Stomach (tissue), 9 donors: Measurements from ENCODE around the gene GNB5. TPM values are rescaled to one million over a fixed set of nuclear protein-coding genes. Genes with fewer than 3 reads are reported as not detected.
A peak's percentile ranks its signal among the peaks of the same experiment; 100 is the strongest.

Experiments
- DNase-seq, 2 donors: peaks; one replicate each; pipeline versions ENCODE4 v3.0.0 to v3.0.0-alpha.2; 2013 to 2019
- H3K27ac ChIP-seq, 5 donors: fragments of 200-600 bp in 4 of 5; sonication (generic) in 4 of 5; one replicate each; pipeline ENCODE4 v1.5.1; 2013 to 2019; ENCODE audit warnings: mild to moderate bottlenecking in 1 of 5, moderate library complexity in 1 of 5
- H3K27me3 ChIP-seq, 3 donors: fragments of 200-600 bp; sonication (generic); one replicate each; pipeline ENCODE4 v1.5.1; 2017 to 2019; ENCODE audit warnings: mixed run types in 1 of 3
- H3K36me3 ChIP-seq, 4 donors: fragments of 200-600 bp; sonication (generic); 1 replicate in 3 of 4; 2 replicates in 1 of 4; pipeline ENCODE4 v1.5.1; 2016 to 2019
- H3K4me1 ChIP-seq, 4 donors: fragments of 200-600 bp; sonication (generic); one replicate each; pipeline ENCODE4 v1.5.1; 2016 to 2019
- H3K4me3 ChIP-seq, 4 donors: fragments of 200-600 bp; sonication (generic) in 3 of 4; one replicate each; pipeline ENCODE4 v1.5.1; 2016 to 2019; ENCODE audit warnings: mild to moderate bottlenecking in 1 of 4
- H3K9me3 ChIP-seq, 4 donors: fragments of 200-600 bp; sonication (generic); one replicate each; pipeline ENCODE4 v1.5.1; 2016 to 2019
- EP300 ChIP-seq: sonication (generic); formaldehyde crosslinking; IDR thresholded peaks from one replicate; pipeline ENCODE4 v1.6.1; 2017; ENCODE audit warnings: antibody characterized with exemption
- POLR2A ChIP-seq, 4 donors: fragments of 450-650 bp; IDR thresholded peaks; one replicate each; pipeline ENCODE4 v1.6.1; 2016; ENCODE audit warnings: antibody characterized with exemption in 4 of 4, control low read depth in 2 of 4, mild to moderate bottlenecking in 1 of 4, moderate library complexity in 1 of 4
- POLR2AphosphoS5 ChIP-seq, 3 donors: sonication (generic); formaldehyde crosslinking; IDR thresholded peaks; one replicate each; pipeline ENCODE4 v1.6.1; 2016; ENCODE audit warnings: antibody characterized with exemption in 3 of 3
- WGBS, 5 donors: extraction: QIAGEN DNeasy Blood & Tissue Kit in 3 of 5; methylation state at CpG; one replicate each; pipeline versions ENCODE4 v1.1.5 to v1.1.7; 2013 to 2018; 5-methylcytosine and 5-hydroxymethylcytosine counted together
- intact Hi-C: fragments of 100-400 bp; cut with DNase I; formaldehyde crosslinking; loops from one replicate; pipeline ENCODE4 v1.15.1; 2023; ENCODE audit warnings: low total_unique reads
- polyA plus RNA-seq, 3 donors: library from polyadenylated mRNA; stranded (reverse); fragments of 200-250 nt; gene quantifications; one replicate each; pipeline ENCODE4 v1.2.3, GENCODE V29; 2013
- total RNA-seq, 5 donors: library from RNA; depleted of rRNA; stranded (reverse); fragments of >200 nt; gene quantifications; one replicate each; pipeline versions ENCODE4 v1.1.0 to v1.2.3, GENCODE V29; 2014 to 2016
- TF ChIP-seq, protein P1 (sequence below), 7 experiments: fragments of 450-650 bp in 4 of 7; fragments of 200-600 bp in 3 of 7; sonication (generic) in 3 of 7; IDR thresholded peaks; one replicate each; pipeline ENCODE4 v1.5.1; 2016 to 2019; ENCODE audit warnings: antibody characterized with exemption in 7 of 7, control low read depth in 2 of 7, mild to moderate bottlenecking in 1 of 7
- donor health status: healthy with polysubstance abuse.
- donor health status: Bipolar disorder and iron deficiency.
- donor health status: healthy.

The GNB5 gene
- total and polyA plus RNA-seq, 8 donors = 6.4 to 291 (median 12.7) TPM

DNA sequence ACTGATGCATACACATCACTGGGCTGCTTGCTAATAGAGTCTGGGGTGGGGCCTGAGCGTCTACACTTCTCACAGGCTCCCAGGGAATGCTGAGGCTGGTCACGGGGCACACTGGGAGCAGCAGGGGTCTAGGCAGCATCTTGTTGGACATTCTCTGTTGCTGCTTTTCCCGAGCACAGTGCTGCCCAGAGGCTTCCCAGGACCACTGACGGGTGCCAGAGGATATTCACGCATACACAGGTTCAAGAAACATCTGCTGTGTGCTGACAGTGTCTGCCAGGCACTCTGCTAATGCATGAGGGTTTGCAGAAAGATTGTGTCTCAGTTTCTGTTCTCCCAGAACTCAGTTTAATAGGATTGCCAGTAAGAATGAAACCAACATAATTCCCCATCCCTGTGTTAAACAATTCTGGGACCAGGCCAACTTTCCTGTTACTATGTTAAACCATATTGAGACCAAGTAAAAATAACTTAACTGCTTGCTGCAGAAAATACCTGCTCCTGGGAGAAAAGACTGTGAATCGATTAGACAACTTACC is 54.7 kb downstream of the GNB5 start:
- Histone ChIP-seq H3K27ac (no peak overlapping the region), H3K4me1 (peaks cover 17 to 30% (median 21%) of the 10 kb centered on the region in 4 donors), H3K4me3 (no peak overlapping the region), H3K9me3 (no peaks in the 10 kb centered on the region), H3K27me3 (no peaks in the 10 kb centered on the region), H3K36me3 (peaks cover 0 to 50% (median 33%) of the 10 kb centered on the region in 4 donors)
- TF ChIP-seq POLR2AphosphoS5 (IDR thresholded peaks at IDR 0.05) (no peak), POLR2A (IDR thresholded peaks at IDR 0.05) (no peak), EP300 (no peak)
- TF ChIP-seq, protein P1, sequence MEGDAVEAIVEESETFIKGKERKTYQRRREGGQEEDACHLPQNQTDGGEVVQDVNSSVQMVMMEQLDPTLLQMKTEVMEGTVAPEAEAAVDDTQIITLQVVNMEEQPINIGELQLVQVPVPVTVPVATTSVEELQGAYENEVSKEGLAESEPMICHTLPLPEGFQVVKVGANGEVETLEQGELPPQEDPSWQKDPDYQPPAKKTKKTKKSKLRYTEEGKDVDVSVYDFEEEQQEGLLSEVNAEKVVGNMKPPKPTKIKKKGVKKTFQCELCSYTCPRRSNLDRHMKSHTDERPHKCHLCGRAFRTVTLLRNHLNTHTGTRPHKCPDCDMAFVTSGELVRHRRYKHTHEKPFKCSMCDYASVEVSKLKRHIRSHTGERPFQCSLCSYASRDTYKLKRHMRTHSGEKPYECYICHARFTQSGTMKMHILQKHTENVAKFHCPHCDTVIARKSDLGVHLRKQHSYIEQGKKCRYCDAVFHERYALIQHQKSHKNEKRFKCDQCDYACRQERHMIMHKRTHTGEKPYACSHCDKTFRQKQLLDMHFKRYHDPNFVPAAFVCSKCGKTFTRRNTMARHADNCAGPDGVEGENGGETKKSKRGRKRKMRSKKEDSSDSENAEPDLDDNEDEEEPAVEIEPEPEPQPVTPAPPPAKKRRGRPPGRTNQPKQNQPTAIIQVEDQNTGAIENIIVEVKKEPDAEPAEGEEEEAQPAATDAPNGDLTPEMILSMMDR (IDR thresholded peaks at IDR 0.05) = no peak
- intact Hi-C loops = no loop called here
- 57 to 85% (median 72%) methylated on average over 5 to 6 of the region's 6 CpGs for WGBS, 5 donors
- DNase-seq = peak in 1 of 2 donors; percentile 40

DNA sequence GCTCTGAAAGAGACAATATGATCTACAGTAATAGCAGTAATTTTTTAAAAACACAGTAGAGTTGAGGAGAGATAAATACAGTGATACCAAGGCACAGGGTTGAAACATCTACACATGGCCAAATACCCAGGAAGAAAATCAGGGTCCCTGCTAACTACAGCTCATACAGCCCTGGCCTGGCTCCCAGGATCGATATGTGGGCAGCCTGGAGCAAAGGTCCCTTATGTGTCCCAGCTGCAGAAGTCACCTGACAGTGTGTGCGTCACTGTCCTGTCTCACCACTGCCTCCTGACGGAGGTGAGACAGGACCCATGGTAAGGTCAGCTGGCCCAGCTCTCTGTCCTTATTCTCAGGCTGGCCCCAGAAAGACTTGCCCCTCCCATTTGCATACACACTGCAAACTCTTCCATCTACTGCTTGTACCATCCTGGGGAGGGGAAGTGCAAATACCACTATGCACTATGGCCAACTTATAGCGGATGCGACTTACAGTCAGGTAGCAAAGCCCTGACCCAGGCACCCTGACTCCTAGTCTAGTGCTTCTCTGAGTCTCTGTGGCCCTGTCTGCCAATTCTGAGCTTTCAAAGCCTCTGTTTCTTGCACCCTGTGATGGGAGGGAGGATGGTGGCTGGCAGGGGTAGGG is 56.6 kb downstream of the GNB5 start:
- Histone ChIP-seq H3K27ac (no peak overlapping the region), H3K9me3 (no peaks in the 10 kb centered on the region), H3K4me1 (peaks cover 17 to 30% (median 21%) of the 10 kb centered on the region in 4 donors), H3K36me3 (peaks cover 0 to 54% (median 32%) of the 10 kb centered on the region in 4 donors), H3K4me3 (no peak overlapping the region), H3K27me3 (no peaks in the 10 kb centered on the region)
- TF ChIP-seq EP300 (no peak), POLR2A (IDR thresholded peaks at IDR 0.05) (no peak), POLR2AphosphoS5 (IDR thresholded peaks at IDR 0.05) (no peak)
- TF ChIP-seq, protein P1 (IDR thresholded peaks at IDR 0.05) = no peak
- WGBS, 5 donors = 84 to 93% (median 87%) methylated on average over 4 to 5 of the region's 5 CpGs
- intact Hi-C loops = no loop called here
- DNase-seq = no peak

DNA sequence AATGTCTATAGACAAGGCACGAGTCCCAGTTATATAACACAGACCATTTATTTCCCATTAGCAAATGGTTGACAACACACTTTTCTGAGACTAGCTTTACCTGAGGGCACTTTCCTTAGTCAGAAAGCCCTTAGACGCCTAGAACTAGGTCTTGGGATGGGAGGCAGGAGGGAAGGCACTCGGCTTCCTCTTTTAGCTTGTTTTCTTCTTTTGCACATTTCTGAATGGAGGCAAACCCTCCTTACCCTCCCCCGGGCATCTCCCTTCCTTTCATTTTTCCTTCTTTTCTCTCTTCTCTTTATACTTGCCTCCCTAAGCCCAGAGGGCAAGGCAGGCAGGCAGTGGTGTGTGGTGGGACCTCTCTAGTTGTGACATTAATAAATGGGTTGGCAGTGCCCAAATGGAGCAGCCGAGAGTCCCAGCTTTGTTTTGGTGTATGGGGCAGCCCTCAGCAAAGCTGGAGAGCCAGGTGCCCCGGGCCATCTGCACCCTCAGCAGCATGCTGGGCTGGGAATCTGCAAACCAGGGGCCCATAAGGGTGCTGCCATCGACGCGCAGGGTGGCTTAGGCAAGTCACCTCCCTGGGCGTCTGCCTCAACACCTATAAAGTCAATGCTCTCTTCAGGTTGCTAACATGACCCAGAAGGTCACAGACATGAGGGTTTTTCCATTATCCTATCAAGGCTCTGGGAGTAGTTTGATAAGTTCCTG is 57.5 kb downstream of the GNB5 start:
- no peak overlapping the region for H3K27ac ChIP-seq
- intact Hi-C loops = no loop called here
- H3K27me3 ChIP-seq = no peaks in the 10 kb centered on the region
- no peak overlapping the region for H3K4me3 ChIP-seq
- TF ChIP-seq, protein P1 (IDR thresholded peaks at IDR 0.05) = no peak
- WGBS, 5 donors = 83 to 91% (median 86%) methylated on average over 10 of the region's 10 CpGs
- H3K9me3 ChIP-seq = no peaks in the 10 kb centered on the region
- no peak for DNase-seq
- H3K4me1 ChIP-seq = peaks cover 17 to 30% (median 21%) of the 10 kb centered on the region in 4 donors
- H3K36me3 ChIP-seq = peaks cover 0 to 56% (median 33%) of the 10 kb centered on the region in 4 donors

DNA sequence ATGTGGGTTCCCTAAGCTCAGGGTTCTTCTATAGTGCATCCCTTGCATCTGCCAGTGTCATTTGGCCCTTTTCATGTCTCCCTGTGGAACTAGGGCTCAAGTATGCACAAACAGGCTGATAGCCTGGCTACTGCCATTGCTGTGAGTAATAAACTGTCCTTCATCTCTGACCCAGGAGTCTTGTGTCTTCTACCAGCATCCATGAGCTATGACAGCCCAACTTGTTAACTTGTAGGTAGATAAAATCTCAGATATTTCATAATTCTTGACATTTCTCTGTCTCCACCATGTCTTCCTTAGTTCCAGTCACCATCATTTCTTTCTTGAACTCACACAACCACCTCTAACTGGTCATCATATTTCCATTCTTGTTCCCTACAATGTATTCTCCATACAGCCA is 59.1 kb downstream of the GNB5 start:
- intact Hi-C loops = no loop called here

More for the DNA sequence above, 59.1 kb downstream of the GNB5 start:
- TF ChIP-seq POLR2A (IDR thresholded peaks at IDR 0.05) = no peak
- TF ChIP-seq, protein P1 (IDR thresholded peaks at IDR 0.05) = no peak
- TF ChIP-seq EP300 = no peak
- no peak for TF ChIP-seq POLR2AphosphoS5 (IDR thresholded peaks at IDR 0.05)
- Histone ChIP-seq H3K27me3 (no peaks in the 10 kb centered on the region), H3K4me1 (peaks cover 7 to 17% (median 10%) of the 10 kb centered on the region in 4 donors), H3K27ac (no peak overlapping the region), H3K4me3 (no peak overlapping the region), H3K9me3 (no peaks in the 10 kb centered on the region), H3K36me3 (peaks cover 0 to 51% (median 36%) of the 10 kb centered on the region in 4 donors)
- no peak for DNase-seq
